Calu3 (cell line): ENCODE data around the gene CCDC191. TPM values are rescaled to one million over a fixed set of nuclear protein-coding genes. Genes with fewer than 3 reads are reported as not detected.

ENCODE experiments used
- BruUV-seq: library from RNA; stranded (reverse); fragments of 400-500 nt; replicated peaks from 2 replicates; lab custom pipeline; 2021; lab: Mats Ljungman, UMichigan
- CTCF ChIA-PET: fragments of 300-600 bp; sonication (Branson Sonifier 250); formaldehyde crosslinking; loops from one replicate; lab custom pipeline; 2022; ENCODE audit warnings: antibody characterized with exemption; lab: Charles Lee
- DNase-seq: peaks from one replicate; pipeline ENCODE4 v3.0.0; 2022
- H3K27ac Mint-ChIP-seq: one replicate; pipeline ENCODE4 v1.8.0; 2022; ENCODE audit warnings: mixed read lengths; ENCODE audit not compliant: unreplicated experiment
- H3K27me3 Mint-ChIP-seq: one replicate; pipeline ENCODE4 v1.8.0; 2022; ENCODE audit warnings: mixed read lengths; ENCODE audit not compliant: unreplicated experiment
- H3K36me3 Mint-ChIP-seq: one replicate; pipeline ENCODE4 v1.8.0; 2022; ENCODE audit warnings: mild to moderate bottlenecking, moderate library complexity, mixed read lengths; ENCODE audit not compliant: insufficient read depth, unreplicated experiment
- H3K4me1 Mint-ChIP-seq: one replicate; pipeline ENCODE4 v1.8.0; 2022; ENCODE audit warnings: mild to moderate bottlenecking, low read depth, mixed read lengths; ENCODE audit not compliant: unreplicated experiment
- H3K4me3 Mint-ChIP-seq: one replicate; pipeline ENCODE4 v1.8.0; 2022; ENCODE audit warnings: mild to moderate bottlenecking, low read depth, moderate library complexity, mixed read lengths; ENCODE audit not compliant: unreplicated experiment
- H3K9me3 Mint-ChIP-seq: one replicate; pipeline ENCODE4 v1.8.0; 2022; ENCODE audit warnings: low read depth, mixed read lengths; ENCODE audit not compliant: unreplicated experiment
- CTCF ChIP-seq: fragments of 200-600 bp; IDR thresholded peaks from one replicate; pipeline ENCODE4 v1.8.0; 2022; ENCODE audit warnings: antibody characterized with exemption; ENCODE audit not compliant: unreplicated experiment
- intact Hi-C: fragments of 100-400 bp; cut with micrococcal nuclease; formaldehyde crosslinking; loops from one replicate; pipeline ENCODE4 v1.10.0; 2022; ENCODE audit not compliant: unreplicated experiment
- total RNA-seq: library from RNA; stranded (reverse); gene quantifications from 2 replicates; pipeline ENCODE4 v1.2.3, GENCODE V29; 2022

CCDC191 gene
- total RNA-seq, 1 experiment from 2014 or later = 6.5 TPM

DNA sequence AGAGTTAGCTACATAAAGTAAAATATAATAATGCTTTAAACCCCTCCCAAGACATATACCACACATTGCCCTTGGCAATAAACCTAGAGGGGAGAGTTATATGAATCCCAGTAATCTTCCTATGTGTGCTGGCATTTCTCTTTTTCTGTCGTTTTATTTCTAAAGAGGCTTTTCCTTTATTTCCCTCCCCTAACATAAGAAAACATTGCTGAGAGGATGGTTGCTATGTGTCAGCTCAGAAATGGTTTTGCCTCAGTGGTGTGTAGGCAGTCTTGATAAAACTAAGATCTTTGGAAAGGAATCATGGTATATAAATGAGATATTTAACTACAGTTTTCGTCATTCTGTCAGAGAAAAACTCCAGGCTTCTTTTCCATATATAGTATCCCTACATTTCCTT lies 30.0 kb downstream of the CCDC191 start:
- Mint-ChIP-seq H3K4me3 (no peak overlapping the region), H3K36me3 (no peaks in the 10 kb centered on the region), H3K9me3 (no peaks in the 10 kb centered on the region), H3K27ac (no peak overlapping the region), H3K4me1 (no peaks in the 10 kb centered on the region), H3K27me3 (no peaks in the 10 kb centered on the region)
- DNase-seq = no peak
- intact Hi-C loops = no loop called here
- TF ChIP-seq CTCF = no peak
- BruUV-seq = no TSS peak
- CTCF ChIA-PET = no interaction called here

DNA sequence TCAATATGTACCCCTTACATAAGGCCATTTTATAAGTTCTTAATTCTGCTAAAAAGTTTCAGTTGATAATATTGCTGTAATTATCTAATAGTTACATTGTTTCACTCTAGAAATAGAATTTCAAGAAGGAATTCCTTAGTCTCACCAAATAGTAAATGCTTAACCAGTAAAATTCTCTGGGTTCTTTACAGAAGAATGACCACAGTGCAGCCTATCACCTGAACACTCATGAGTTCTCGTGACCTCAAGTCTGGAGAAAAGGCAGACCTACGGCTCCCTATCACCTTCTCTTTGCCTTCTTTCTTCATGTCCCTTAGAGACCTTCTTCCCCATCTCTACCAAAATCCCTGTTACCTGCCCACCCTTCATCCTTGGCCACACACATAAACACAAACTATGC lies 30.9 kb downstream of the CCDC191 start:
- H3K4me3 Mint-ChIP-seq = no peak overlapping the region
- no peak for TF ChIP-seq CTCF
- CTCF ChIA-PET = no interaction called here
- H3K27me3 Mint-ChIP-seq = no peaks in the 10 kb centered on the region
- intact Hi-C loops = no loop called here
- DNase-seq = no peak
- no peaks in the 10 kb centered on the region for H3K9me3 Mint-ChIP-seq
- H3K4me1 Mint-ChIP-seq = no peaks in the 10 kb centered on the region
- BruUV-seq = no TSS peak
- H3K27ac Mint-ChIP-seq = no peak overlapping the region
- no peaks in the 10 kb centered on the region for H3K36me3 Mint-ChIP-seq

- intact Hi-C loops = no loop called here
- no TSS peak for BruUV-seq
- no peak for DNase-seq
- H3K4me1 Mint-ChIP-seq = no peaks in the 10 kb centered on the region
- H3K27ac Mint-ChIP-seq = no peak overlapping the region
- no peaks in the 10 kb centered on the region for H3K27me3 Mint-ChIP-seq
- H3K9me3 Mint-ChIP-seq = no peaks in the 10 kb centered on the region
- H3K4me3 Mint-ChIP-seq = no peak overlapping the region
- TF ChIP-seq CTCF = no peak
- CTCF ChIA-PET = no interaction called here
- no peaks in the 10 kb centered on the region for H3K36me3 Mint-ChIP-seq
These were observed 34.1 kb downstream of the CCDC191 start for GRCh38 chr3:114022145-114022802.

DNA sequence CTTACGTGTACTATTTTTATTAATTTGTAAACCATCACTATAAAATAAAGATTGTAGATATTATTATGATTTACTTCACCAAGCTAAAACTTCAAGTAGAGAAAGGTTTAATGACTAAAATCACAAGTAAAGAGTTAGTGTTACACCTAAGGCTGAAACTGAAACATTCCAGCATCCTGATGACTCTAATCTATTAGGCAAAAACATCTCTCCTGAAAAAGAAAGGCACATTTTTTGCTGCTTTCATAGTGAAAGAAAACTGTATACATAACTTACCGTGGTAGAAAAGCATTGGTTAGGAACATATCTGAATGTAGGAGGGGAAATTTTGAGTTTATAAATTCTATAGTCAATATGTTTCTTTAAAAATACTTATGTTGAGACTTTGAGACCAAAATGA lies 35.4 kb downstream of the CCDC191 start:
- DNase-seq = no peak
- BruUV-seq = no TSS peak
- CTCF ChIA-PET = no interaction called here
- Mint-ChIP-seq H3K27me3 (no peaks in the 10 kb centered on the region), H3K4me3 (no peak overlapping the region), H3K4me1 (no peaks in the 10 kb centered on the region), H3K27ac (no peak overlapping the region), H3K9me3 (no peaks in the 10 kb centered on the region), H3K36me3 (no peaks in the 10 kb centered on the region)
- TF ChIP-seq CTCF = no peak
- intact Hi-C loops = no loop called here
